NCI-H187 treated with DMSO at 0.1 percent for 48 hours (cell line): ENCODE data around the gene POP5.
"Not testable (repeated sequence)": the region's sequence is repeated elsewhere in the genome, so short reads cannot be mapped to it uniquely, and the experiment has no call there.

ENCODE experiments used
- DNase-seq: peaks from one replicate; lab custom pipeline; 2025; lab: John Stamatoyannopoulos, UW

POP5 gene

GRCh38 chr12:120580787-120581723 lies at the start of gene POP5:
Gene POP5 (minus strand): TSS chr12:120581402. CDS start chr12:120581362, 40 bp downstream.
- DNase-seq: peak; percentile 99

GRCh38 chr12:120630104-120630892 lies 49.1 kb upstream of the POP5 start:
- no peak for DNase-seq

- DNase-seq: no peak
Observed at GRCh38 chr12:120628919-120629318, 47.7 kb upstream of the POP5 start.

- no peak for DNase-seq
Observed at GRCh38 chr12:120625557-120626419, 44.6 kb upstream of the POP5 start.

GRCh38 chr12:120620624-120621023 lies 39.4 kb upstream of the POP5 start:
- DNase-seq: no peak

- DNase-seq: no peak
Observed at GRCh38 chr12:120618954-120619615, 37.9 kb upstream of the POP5 start.

- not testable (repeated sequence) for DNase-seq
Observed at GRCh38 chr12:120617767-120618166, 36.6 kb upstream of the POP5 start.

- DNase-seq: not testable (repeated sequence)
Observed at GRCh38 chr12:120617193-120617592, 36.0 kb upstream of the POP5 start.

GRCh38 chr12:120614848-120615247 lies 33.6 kb upstream of the POP5 start:
- DNase-seq: no peak

- DNase-seq: not testable (repeated sequence)
Observed at GRCh38 chr12:120611534-120611933, 30.3 kb upstream of the POP5 start.

- no peak for DNase-seq
Observed at GRCh38 chr12:120610560-120610959, 29.4 kb upstream of the POP5 start.

GRCh38 chr12:120602416-120602815 lies 21.2 kb upstream of the POP5 start:
- not testable (repeated sequence) for DNase-seq

- no peak for DNase-seq
Observed at GRCh38 chr12:120599672-120600552, 18.7 kb upstream of the POP5 start.

- DNase-seq: no peak
Observed at GRCh38 chr12:120598674-120599463, 17.7 kb upstream of the POP5 start.

- no peak for DNase-seq
Observed at GRCh38 chr12:120597861-120598260, 16.7 kb upstream of the POP5 start.

GRCh38 chr12:120596901-120597300 lies 15.7 kb upstream of the POP5 start:
- no peak for DNase-seq

- no peak for DNase-seq
Observed at GRCh38 chr12:120592121-120593049, 11.2 kb upstream of the POP5 start.

- DNase-seq: no peak
Observed at GRCh38 chr12:120590741-120591407, 9.7 kb upstream of the POP5 start.
